Measurements from ENCODE around the gene EEF1AKMT3.

The EEF1AKMT3 gene

DNA sequence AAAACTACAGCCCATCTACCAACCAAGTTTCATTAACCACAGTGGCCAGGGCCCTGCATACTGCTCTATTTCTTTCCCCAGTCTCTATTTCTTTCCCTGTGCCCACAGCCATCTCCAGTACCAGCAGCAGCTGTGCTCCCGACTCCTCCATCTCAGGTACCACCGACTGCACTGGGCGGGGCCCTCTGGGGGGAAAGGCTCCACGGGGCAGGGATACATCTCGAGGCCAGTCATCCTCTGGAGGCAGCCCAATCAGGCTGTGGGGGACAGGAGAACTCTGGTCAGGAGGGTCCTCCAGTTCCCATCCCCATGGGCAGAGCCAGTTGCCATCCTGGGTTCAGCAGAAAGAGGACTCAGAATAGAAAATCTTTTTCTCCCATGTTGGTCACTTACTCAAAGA is 23.4 kb upstream of the EEF1AKMT3 start:
- Histone ChIP-seq H4K8ac (ENCODE audit: low read depth, low read length) (no peak overlapping the region), H3K23ac (ENCODE audit: low read depth, low read length, poor library complexity) (no peak overlapping the region), H4K91ac (ENCODE audit: low read depth, low read length, poor library complexity) (no peak overlapping the region), H3K27ac (replicated peaks; ENCODE audit: low read length) (no peak overlapping the region), H3K79me1 (ENCODE audit: low read depth, low read length) (peaks cover 10% of the 10 kb centered on the region), H2AFZ (ENCODE audit: low read length) (no peak overlapping the region), H2BK5ac (ENCODE audit: low read length) (no peak overlapping the region), H2BK15ac (ENCODE audit: low read length) (no peak overlapping the region), H3K4me3 (ENCODE audit: low read length in 2 of 2) (no peak overlapping the region), H3K36me3 (replicated peaks in 1 of 2; ENCODE audit: control insufficient read depth in 2 of 2, insufficient read depth in 2 of 2, low read length in 2 of 2) (peaks cover 26 to 59% of the 10 kb centered on the region in 2 donors), H3K18ac (ENCODE audit: low read length) (no peak overlapping the region), H3K9me3 (replicated peaks in 1 of 2; ENCODE audit: control insufficient read depth in 2 of 2, insufficient read depth in 1 of 2, low read depth in 1 of 2, low read length in 2 of 2) (no peaks in the 10 kb centered on the region), H2BK12ac (ENCODE audit: low read length) (no peak overlapping the region), H3K27me3 (ENCODE audit: control insufficient read depth in 3 of 3, insufficient read depth in 3 of 3, low read depth in 1 of 3, low read length in 3 of 3) (no peaks in the 10 kb centered on the region), H3K4me1 (ENCODE audit: control insufficient read depth in 2 of 2, insufficient read depth in 1 of 2, low read depth in 1 of 2, low read length in 2 of 2) (peaks cover 21 to 37% of the 10 kb centered on the region in 2 donors), H3K4ac (ENCODE audit: low read length) (no peak overlapping the region), H2AK5ac (ENCODE audit: low read depth, low read length) (no peak overlapping the region), H3K4me2 (ENCODE audit: insufficient read depth, low read length, poor library complexity, severe bottlenecking) (no peak overlapping the region), H3K14ac (ENCODE audit: low read length) (no peak overlapping the region), H3K9ac (ENCODE audit: low read depth, low read length, poor library complexity) (no peak overlapping the region), H2BK120ac (ENCODE audit: low read depth, low read length) (no peak overlapping the region)
- no CpG with 5 or more reads among the region's 5 CpGs for WGBS, 2 donors (ENCODE audit: extremely low coverage in 2 of 2, insufficient read length in 2 of 2, insufficient replicate concordance in 1 of 2)
- DNase-seq (ENCODE audit: low spot score), result no peak

- Histone ChIP-seq H3K4me2 (ENCODE audit: insufficient read depth, low read length, poor library complexity, severe bottlenecking) (peak overlapping the region; percentile 96), H2BK15ac (ENCODE audit: low read length) (no peak overlapping the region), H3K14ac (ENCODE audit: low read length) (no peak overlapping the region), H4K8ac (ENCODE audit: low read depth, low read length) (no peak overlapping the region), H3K23ac (ENCODE audit: low read depth, low read length, poor library complexity) (no peak overlapping the region), H3K9ac (ENCODE audit: low read depth, low read length, poor library complexity) (peak overlapping the region; percentile 87), H4K91ac (ENCODE audit: low read depth, low read length, poor library complexity) (no peak overlapping the region), H2BK120ac (ENCODE audit: low read depth, low read length) (no peak overlapping the region), H3K18ac (ENCODE audit: low read length) (no peak overlapping the region), H2AFZ (ENCODE audit: low read length) (no peak overlapping the region), H3K4ac (ENCODE audit: low read length) (no peak overlapping the region), H3K4me1 (ENCODE audit: control insufficient read depth in 2 of 2, insufficient read depth in 1 of 2, low read depth in 1 of 2, low read length in 2 of 2) (peaks cover 23 to 39% of the 10 kb centered on the region in 2 donors), H3K9me3 (replicated peaks in 1 of 2; ENCODE audit: control insufficient read depth in 2 of 2, insufficient read depth in 1 of 2, low read depth in 1 of 2, low read length in 2 of 2) (no peaks in the 10 kb centered on the region), H3K79me1 (ENCODE audit: low read depth, low read length) (peaks cover 12% of the 10 kb centered on the region), H2AK5ac (ENCODE audit: low read depth, low read length) (peak overlapping the region; percentile 91), H2BK5ac (ENCODE audit: low read length) (no peak overlapping the region), H3K27ac (replicated peaks; ENCODE audit: low read length) (no peak overlapping the region), H3K36me3 (replicated peaks in 1 of 2; ENCODE audit: control insufficient read depth in 2 of 2, insufficient read depth in 2 of 2, low read length in 2 of 2) (peaks cover 26 to 56% of the 10 kb centered on the region in 2 donors), H2BK12ac (ENCODE audit: low read length) (no peak overlapping the region), H3K4me3 (ENCODE audit: low read length in 2 of 2) (peak overlapping the region; percentile 90 to 93), H3K27me3 (ENCODE audit: control insufficient read depth in 3 of 3, insufficient read depth in 3 of 3, low read depth in 1 of 3, low read length in 3 of 3) (peaks cover 0 to 2% (median 0%) of the 10 kb centered on the region in 3 experiments)
- no peak for DNase-seq (ENCODE audit: low spot score)
- WGBS, 2 donors (ENCODE audit: extremely low coverage in 2 of 2, insufficient read length in 2 of 2, insufficient replicate concordance in 1 of 2), result no CpG with 5 or more reads among the region's 15 CpGs
Observed at GRCh38 chr12:57750561-57751431, 21.6 kb upstream of the EEF1AKMT3 start.

DNA sequence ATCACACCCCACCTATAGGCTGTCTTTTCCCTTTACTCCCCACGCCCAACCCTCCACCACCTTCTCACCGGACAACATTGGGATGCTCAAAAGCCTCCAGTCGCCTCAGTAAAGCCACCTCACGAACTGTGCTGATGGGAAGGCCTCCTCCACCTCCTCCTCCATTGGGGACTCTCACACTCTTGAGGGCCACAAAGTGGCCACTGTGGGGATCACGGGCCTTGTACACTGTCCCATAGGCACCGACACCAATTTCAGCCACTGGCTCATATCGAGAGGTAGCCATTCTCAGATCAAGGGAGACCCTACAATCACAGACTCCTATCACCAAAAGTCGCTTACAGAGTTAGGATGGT is 21.0 kb upstream of the EEF1AKMT3 start:
- H3K27ac ChIP-seq (replicated peaks; ENCODE audit: low read length), result no peak overlapping the region
- peak overlapping the region; percentile 84 for H2AFZ ChIP-seq (ENCODE audit: low read length)
- no peak overlapping the region for H3K14ac ChIP-seq (ENCODE audit: low read length)
- H3K79me1 ChIP-seq (ENCODE audit: low read depth, low read length), result peaks cover 13% of the 10 kb centered on the region
- H3K4me3 ChIP-seq (ENCODE audit: low read length in 2 of 2), result peak overlapping the region; percentile 90 to 93
- H4K91ac ChIP-seq (ENCODE audit: low read depth, low read length, poor library complexity), result no peak overlapping the region
- peaks cover 26 to 38% of the 10 kb centered on the region in 2 donors for H3K4me1 ChIP-seq (ENCODE audit: control insufficient read depth in 2 of 2, insufficient read depth in 1 of 2, low read depth in 1 of 2, low read length in 2 of 2)
- peak overlapping the region; percentile 87 for H3K9ac ChIP-seq (ENCODE audit: low read depth, low read length, poor library complexity)
- no peaks in the 10 kb centered on the region for H3K9me3 ChIP-seq (replicated peaks in 1 of 2; ENCODE audit: control insufficient read depth in 2 of 2, insufficient read depth in 1 of 2, low read depth in 1 of 2, low read length in 2 of 2)
- peak overlapping the region; percentile 28 for H2BK12ac ChIP-seq (ENCODE audit: low read length)
- no peak overlapping the region for H2BK15ac ChIP-seq (ENCODE audit: low read length)
- H2BK120ac ChIP-seq (ENCODE audit: low read depth, low read length), result no peak overlapping the region
- H3K4me2 ChIP-seq (ENCODE audit: insufficient read depth, low read length, poor library complexity, severe bottlenecking), result peak overlapping the region; percentile 96
- peaks cover 0 to 8% (median 2%) of the 10 kb centered on the region in 3 experiments for H3K27me3 ChIP-seq (ENCODE audit: control insufficient read depth in 3 of 3, insufficient read depth in 3 of 3, low read depth in 1 of 3, low read length in 3 of 3)
- DNase-seq (ENCODE audit: low spot score), result no peak
- peak overlapping the region; percentile 40 for H2BK5ac ChIP-seq (ENCODE audit: low read length)
- WGBS, 2 donors (ENCODE audit: extremely low coverage in 2 of 2, insufficient read length in 2 of 2, insufficient replicate concordance in 1 of 2), result 100% methylated on average over 1 of the region's 8 CpGs; no CpG with 5 or more reads in 1 of the 2 donors
- peak overlapping the region; percentile 53 for H3K4ac ChIP-seq (ENCODE audit: low read length)
- peak overlapping the region; percentile 91 for H2AK5ac ChIP-seq (ENCODE audit: low read depth, low read length)
- H4K8ac ChIP-seq (ENCODE audit: low read depth, low read length), result no peak overlapping the region
- peaks cover 25 to 50% of the 10 kb centered on the region in 2 donors for H3K36me3 ChIP-seq (replicated peaks in 1 of 2; ENCODE audit: control insufficient read depth in 2 of 2, insufficient read depth in 2 of 2, low read length in 2 of 2)
- peak overlapping the region; percentile 62 for H3K18ac ChIP-seq (ENCODE audit: low read length)
- no peak overlapping the region for H3K23ac ChIP-seq (ENCODE audit: low read depth, low read length, poor library complexity)
